Keratinocyte (primary cell): Measurements from ENCODE around the gene TOX2. TPM values are rescaled to one million over a fixed set of nuclear protein-coding genes. Genes with fewer than 3 reads are reported as not detected.

Experiments
- DNase-seq: peaks from one replicate; pipeline ENCODE4 v3.0.0-alpha.2; 2011; ENCODE audit warnings: low read depth, missing footprints, low spot score
- FAIRE-seq: peaks from 2 replicates; lab custom pipeline; 2011; peaks lifted over from hg19 to GRCh38; lab: Jason Lieb, UNC
- H2AFZ ChIP-seq: 2 replicates; pipeline ENCODE4 v1.6.0; 2012; ENCODE audit warnings: low read length, control low read depth, inconsistent platforms; ENCODE audit not compliant: control insufficient read depth
- H3K27ac ChIP-seq: 2 replicates; pipeline ENCODE4 v1.5.1; 2011; ENCODE audit warnings: low read length; ENCODE audit not compliant: control insufficient read depth, insufficient read depth
- H3K27me3 ChIP-seq: 3 replicates; pipeline ENCODE4 v1.6.0; 2011; ENCODE audit warnings: low read length; ENCODE audit not compliant: control insufficient read depth, insufficient read depth; ENCODE audit errors: extremely low read depth
- H3K36me3 ChIP-seq, 2 experiments: 2 replicates in 1 of 2; 3 replicates in 1 of 2; pipeline ENCODE4 v1.5.1; 2011; ENCODE audit warnings: low read length in 2 of 2, mild to moderate bottlenecking in 1 of 2; ENCODE audit not compliant: control insufficient read depth in 2 of 2, insufficient read depth in 2 of 2; ENCODE audit errors: extremely low read depth in 1 of 2
- H3K4me1 ChIP-seq: 3 replicates; pipeline ENCODE4 v1.5.1; 2011; ENCODE audit warnings: low read length; ENCODE audit not compliant: control insufficient read depth, insufficient read depth; ENCODE audit errors: extremely low read depth
- H3K4me2 ChIP-seq: 3 replicates; pipeline ENCODE4 v1.6.0; 2011; ENCODE audit warnings: low read depth, low read length; ENCODE audit not compliant: control insufficient read depth, insufficient read depth; ENCODE audit errors: extremely low read depth
- H3K4me3 ChIP-seq, 3 experiments: fragments of 200-600 bp in 1 of 3; sonication (generic) in 1 of 3; 2 replicates in 2 of 3; 3 replicates in 1 of 3; pipeline ENCODE4 v1.5.1; 2011 to 2016; ENCODE audit warnings: low read length in 3 of 3, mild to moderate bottlenecking in 3 of 3, control low read depth in 2 of 3, inconsistent platforms in 1 of 3, low read depth in 1 of 3, mixed read lengths in 1 of 3, mixed run types in 1 of 3, moderate library complexity in 1 of 3; ENCODE audit not compliant: control insufficient read depth in 2 of 3, insufficient read depth in 2 of 3; ENCODE audit errors: extremely low read depth in 1 of 3
- H3K79me2 ChIP-seq: 2 replicates; pipeline ENCODE4 v1.6.0; 2012; ENCODE audit warnings: low read length; ENCODE audit not compliant: control insufficient read depth, insufficient read depth
- H3K9ac ChIP-seq: 3 replicates; pipeline ENCODE4 v1.6.0; 2011; ENCODE audit warnings: low read length; ENCODE audit not compliant: control insufficient read depth, insufficient read depth; ENCODE audit errors: extremely low read depth
- H3K9me1 ChIP-seq: 3 replicates; pipeline ENCODE4 v1.6.0; 2011; ENCODE audit warnings: low read length; ENCODE audit not compliant: control insufficient read depth, insufficient read depth; ENCODE audit errors: extremely low read depth
- H3K9me3 ChIP-seq: 2 replicates; pipeline ENCODE4 v1.5.1; 2012; ENCODE audit warnings: low read depth, low read length; ENCODE audit not compliant: control insufficient read depth
- H4K20me1 ChIP-seq: 3 replicates; pipeline ENCODE4 v1.6.0; 2011; ENCODE audit warnings: low read length; ENCODE audit not compliant: control insufficient read depth, insufficient read depth; ENCODE audit errors: extremely low read depth
- CTCF ChIP-seq, 3 experiments: IDR thresholded peaks in 1 of 3; conservative IDR thresholded peaks in 1 of 3; optimal IDR thresholded peaks in 1 of 3; 2 replicates in 2 of 3; 3 replicates in 1 of 3; pipeline versions ENCODE3 to v1.5.1; 2011; ENCODE audit warnings: low read length in 3 of 3, mild to moderate bottlenecking in 3 of 3, moderate library complexity in 2 of 3, control low read depth in 1 of 3, inconsistent platforms in 1 of 3; ENCODE audit not compliant: insufficient read depth in 2 of 3; ENCODE audit errors: extremely low read depth in 1 of 3
- EZH2 ChIP-seq: IDR thresholded peaks from one replicate; pipeline ENCODE4 v1.6.1; 2012; ENCODE audit warnings: inconsistent platforms, mild to moderate bottlenecking, low read length, moderate library complexity
- dilution Hi-C: fragments of 300-500 bp; cut with MboI; formaldehyde crosslinking; loops from one replicate; pipeline ENCODE4 v1.7.0; 2020; ENCODE audit warnings: low sequenced_read_pairs; ENCODE audit not compliant: extremely low pct_ligation_motif_present
- polyA plus RNA-seq, 5 experiments: library from polyadenylated mRNA; depleted of rRNA in 3 of 5; stranded (reverse) in 3 of 5; stranded (forward) in 1 of 5; unstranded in 1 of 5; fragments of >200 nt; gene quantifications; 1 replicate in 1 of 5; 2 replicates in 3 of 5; 3 replicates in 1 of 5; pipeline versions ENCODE4 v1.2.1 to v1.2.3, GENCODE V29; 2011 to 2012; ENCODE audit warnings: missing spikeins in 2 of 5, low read depth in 1 of 5, low replicate concordance in 1 of 5

TOX2 gene
- polyA plus RNA-seq, 1 donor (not counting 4 experiments of a cell fraction or from before 2014, with no cell fraction given) = 0.20 TPM

- Histone ChIP-seq H3K36me3 (no peaks in the 10 kb centered on the region), H3K9me1 (no peaks in the 10 kb centered on the region), H4K20me1 (no peaks in the 10 kb centered on the region), H2AFZ (no peak overlapping the region), H3K79me2 (no peaks in the 10 kb centered on the region), H3K9me3 (no peaks in the 10 kb centered on the region), H3K4me3 (no peak overlapping the region), H3K27me3 (peaks cover 24% of the 10 kb centered on the region), H3K27ac (no peak overlapping the region), H3K4me2 (no peak overlapping the region), H3K4me1 (no peaks in the 10 kb centered on the region), H3K9ac (no peak overlapping the region)
- DNase-seq = no peak
- TF ChIP-seq CTCF (optimal IDR thresholded peaks at IDR 0.05 in 1 of 3, IDR thresholded peaks at IDR 0.05 in 1 of 3, conservative IDR thresholded peaks at IDR 0.05 in 1 of 3; ENCODE audit: extremely low read depth in 1 of 3, insufficient read depth in 2 of 3, low read length in 3 of 3) = no peak
- TF ChIP-seq EZH2 = no peak
- no peak for FAIRE-seq
- dilution Hi-C loops = no loop called here
These were observed 153.9 kb downstream of the TOX2 start for GRCh38 chr20:44068316-44069201.

- no peak for DNase-seq
- no peak for TF ChIP-seq CTCF (optimal IDR thresholded peaks at IDR 0.05 in 1 of 3, IDR thresholded peaks at IDR 0.05 in 1 of 3, conservative IDR thresholded peaks at IDR 0.05 in 1 of 3; ENCODE audit: extremely low read depth in 1 of 3, insufficient read depth in 2 of 3, low read length in 3 of 3)
- no peak for TF ChIP-seq EZH2
- Histone ChIP-seq H3K4me1 (no peaks in the 10 kb centered on the region), H3K4me3 (no peak overlapping the region), H3K27ac (no peak overlapping the region), H3K9me1 (no peaks in the 10 kb centered on the region), H3K36me3 (no peaks in the 10 kb centered on the region), H3K4me2 (no peak overlapping the region), H3K79me2 (no peaks in the 10 kb centered on the region), H3K9me3 (no peaks in the 10 kb centered on the region), H4K20me1 (no peaks in the 10 kb centered on the region), H3K27me3 (peaks cover 24% of the 10 kb centered on the region), H2AFZ (no peak overlapping the region), H3K9ac (no peak overlapping the region)
- dilution Hi-C loops = no loop called here
- no peak for FAIRE-seq
These were observed 154.8 kb downstream of the TOX2 start for GRCh38 chr20:44069203-44070011.
